ENCODE data around the gene C16orf78. TPM values are rescaled to one million over a fixed set of nuclear protein-coding genes. Genes with fewer than 3 reads are reported as not detected.

Gene C16orf78
- total and polyA plus RNA-seq, 2 of the 4 experiments (the other 2 are of a cell fraction) = not detected

DNA sequence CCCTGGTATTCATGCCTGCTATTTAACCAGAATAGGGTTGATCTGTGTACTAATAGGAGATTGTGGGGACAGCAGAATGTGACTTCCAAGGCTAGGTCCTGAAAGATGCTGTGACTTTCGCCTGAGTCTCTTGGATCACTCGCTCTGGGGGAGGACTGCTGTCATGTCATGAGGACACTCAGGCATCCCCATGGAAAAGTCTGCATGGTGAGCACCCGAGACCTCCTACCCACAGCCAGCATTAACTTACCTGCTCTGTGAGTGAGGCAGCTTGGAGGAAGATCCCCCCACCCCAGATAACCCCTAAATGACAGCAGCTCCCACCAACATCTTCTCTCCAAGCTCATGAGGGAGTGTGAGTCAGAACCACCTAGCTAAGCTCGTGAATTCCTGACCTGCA lies 30.3 kb upstream of the C16orf78 start:
- Histone ChIP-seq H4K91ac (ENCODE audit: insufficient read depth, low read depth, low read length) (no peak overlapping the region), H4K20me1 (ENCODE audit: insufficient read depth, low read length) (no peaks in the 10 kb centered on the region), H2BK15ac (ENCODE audit: low read depth, low read length) (no peak overlapping the region), H2AK5ac (ENCODE audit: low read depth, low read length) (no peak overlapping the region), H3K79me1 (ENCODE audit: low read depth in 1 of 2, low read length in 2 of 2) (no peaks in the 10 kb centered on the region), H3K9ac (ENCODE audit: low read depth, low read length) (no peak overlapping the region), H2BK5ac (ENCODE audit: low read depth, low read length, poor library complexity, severe bottlenecking) (no peak overlapping the region), H3K27ac (ENCODE audit: insufficient read depth, low read length) (no peak overlapping the region), H3K18ac (ENCODE audit: low read depth, low read length) (no peak overlapping the region), H3K36me3 (ENCODE audit: control insufficient read depth, insufficient read depth, low read length) (no peaks in the 10 kb centered on the region), H3K14ac (replicated peaks; ENCODE audit: low read depth, low read length) (no peak overlapping the region), H3K27me3 (ENCODE audit: control insufficient read depth, insufficient read depth, low read length) (no peaks in the 10 kb centered on the region), H4K5ac (ENCODE audit: low read depth, low read length) (no peak overlapping the region), H2AK9ac (replicated peaks; ENCODE audit: low read depth, low read length, poor library complexity) (no peak overlapping the region), H2BK20ac (ENCODE audit: low read depth, low read length) (no peak overlapping the region), H4K8ac (ENCODE audit: low read depth in 2 of 2, low read length in 2 of 2) (no peak overlapping the region), H3K23ac (ENCODE audit: low read depth, low read length) (no peak overlapping the region), H2BK120ac (ENCODE audit: low read depth, low read length) (no peak overlapping the region), H3K56ac (ENCODE audit: extremely low read depth, insufficient read depth, low read length) (no peak overlapping the region), H3K4me1 (ENCODE audit: control insufficient read depth, insufficient read depth, low read length) (no peaks in the 10 kb centered on the region), H3K4ac (ENCODE audit: low read depth, low read length) (no peak overlapping the region), H3K9me1 (ENCODE audit: insufficient read depth, low read length) (no peaks in the 10 kb centered on the region), H3K4me2 (ENCODE audit: low read depth, low read length) (no peak overlapping the region), H3K4me3 (ENCODE audit: insufficient read depth, low read depth, low read length) (no peak overlapping the region), H3K9me3 (ENCODE audit: control insufficient read depth, insufficient read depth, low read length) (no peaks in the 10 kb centered on the region), H2AFZ (replicated peaks; ENCODE audit: low read length, poor library complexity) (no peak overlapping the region)
- ChIA-PET POLR2A (ENCODE audit: unreplicated experiment) (no interaction called here), CTCF (no interaction called here)
- no peak for ATAC-seq (ENCODE audit: low read depth)
- intact Hi-C loops (cut with micrococcal nuclease) (no loop called here), dilution Hi-C loops (cut with HindIII; ENCODE audit: low sequenced_read_pairs, unreplicated experiment) (no loop called here), in situ Hi-C loops (cut with MboI; ENCODE audit: low sequenced_read_pairs) (loop anchor here (5.0 kb wide), 1 partner anchor 656 kb away; no protein-coding TSS in a partner anchor)
- TF ChIP-seq MAZ (IDR thresholded peaks at IDR 0.05; ENCODE audit: borderline replicate concordance, low read depth, low read length) = no peak
- TF ChIP-seq, protein P1, sequence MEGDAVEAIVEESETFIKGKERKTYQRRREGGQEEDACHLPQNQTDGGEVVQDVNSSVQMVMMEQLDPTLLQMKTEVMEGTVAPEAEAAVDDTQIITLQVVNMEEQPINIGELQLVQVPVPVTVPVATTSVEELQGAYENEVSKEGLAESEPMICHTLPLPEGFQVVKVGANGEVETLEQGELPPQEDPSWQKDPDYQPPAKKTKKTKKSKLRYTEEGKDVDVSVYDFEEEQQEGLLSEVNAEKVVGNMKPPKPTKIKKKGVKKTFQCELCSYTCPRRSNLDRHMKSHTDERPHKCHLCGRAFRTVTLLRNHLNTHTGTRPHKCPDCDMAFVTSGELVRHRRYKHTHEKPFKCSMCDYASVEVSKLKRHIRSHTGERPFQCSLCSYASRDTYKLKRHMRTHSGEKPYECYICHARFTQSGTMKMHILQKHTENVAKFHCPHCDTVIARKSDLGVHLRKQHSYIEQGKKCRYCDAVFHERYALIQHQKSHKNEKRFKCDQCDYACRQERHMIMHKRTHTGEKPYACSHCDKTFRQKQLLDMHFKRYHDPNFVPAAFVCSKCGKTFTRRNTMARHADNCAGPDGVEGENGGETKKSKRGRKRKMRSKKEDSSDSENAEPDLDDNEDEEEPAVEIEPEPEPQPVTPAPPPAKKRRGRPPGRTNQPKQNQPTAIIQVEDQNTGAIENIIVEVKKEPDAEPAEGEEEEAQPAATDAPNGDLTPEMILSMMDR (conservative IDR thresholded peaks at IDR 0.05; ENCODE audit: low read depth, low read length) = no peak
- TF ChIP-seq MAFK (IDR thresholded peaks at IDR 0.05; ENCODE audit: low read depth, low read length) = no peak
- TF ChIP-seq MXI1 (IDR thresholded peaks at IDR 0.05; ENCODE audit: borderline replicate concordance, low read depth, low read length) = no peak
- TF ChIP-seq, protein P2, sequence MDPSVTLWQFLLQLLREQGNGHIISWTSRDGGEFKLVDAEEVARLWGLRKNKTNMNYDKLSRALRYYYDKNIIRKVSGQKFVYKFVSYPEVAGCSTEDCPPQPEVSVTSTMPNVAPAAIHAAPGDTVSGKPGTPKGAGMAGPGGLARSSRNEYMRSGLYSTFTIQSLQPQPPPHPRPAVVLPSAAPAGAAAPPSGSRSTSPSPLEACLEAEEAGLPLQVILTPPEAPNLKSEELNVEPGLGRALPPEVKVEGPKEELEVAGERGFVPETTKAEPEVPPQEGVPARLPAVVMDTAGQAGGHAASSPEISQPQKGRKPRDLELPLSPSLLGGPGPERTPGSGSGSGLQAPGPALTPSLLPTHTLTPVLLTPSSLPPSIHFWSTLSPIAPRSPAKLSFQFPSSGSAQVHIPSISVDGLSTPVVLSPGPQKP (IDR thresholded peaks at IDR 0.05; ENCODE audit: borderline replicate concordance, low read depth, low read length) = no peak
- no peak for TF ChIP-seq RAD21 (IDR thresholded peaks at IDR 0.05; ENCODE audit: low read length)
- no peak for TF ChIP-seq CHD1 (IDR thresholded peaks at IDR 0.05; ENCODE audit: low read depth, low read length)
- no peak for TF ChIP-seq RFX5 (IDR thresholded peaks at IDR 0.05; ENCODE audit: low read depth, low read length)
- TF ChIP-seq CEBPB (IDR thresholded peaks at IDR 0.05; ENCODE audit: low read depth, low read length) = no peak
- no peak for TF ChIP-seq NFE2L2 (IDR thresholded peaks at IDR 0.05; ENCODE audit: low read depth, low read length)
- TF ChIP-seq POLR2A (IDR thresholded peaks at IDR 0.05; ENCODE audit: low read depth, low read length) = no peak
- TF ChIP-seq SMC3 (IDR thresholded peaks at IDR 0.05; ENCODE audit: low read depth, low read length) = no peak
- no peak for TF ChIP-seq BHLHE40 (IDR thresholded peaks at IDR 0.05; ENCODE audit: low read depth, low read length)
- no peak for TF ChIP-seq RCOR1 (IDR thresholded peaks at IDR 0.05; ENCODE audit: insufficient replicate concordance, low read length)
- TF ChIP-seq FOS (IDR thresholded peaks at IDR 0.05; ENCODE audit: low read depth, low read length) = no peak
- TF ChIP-seq, protein P3, sequence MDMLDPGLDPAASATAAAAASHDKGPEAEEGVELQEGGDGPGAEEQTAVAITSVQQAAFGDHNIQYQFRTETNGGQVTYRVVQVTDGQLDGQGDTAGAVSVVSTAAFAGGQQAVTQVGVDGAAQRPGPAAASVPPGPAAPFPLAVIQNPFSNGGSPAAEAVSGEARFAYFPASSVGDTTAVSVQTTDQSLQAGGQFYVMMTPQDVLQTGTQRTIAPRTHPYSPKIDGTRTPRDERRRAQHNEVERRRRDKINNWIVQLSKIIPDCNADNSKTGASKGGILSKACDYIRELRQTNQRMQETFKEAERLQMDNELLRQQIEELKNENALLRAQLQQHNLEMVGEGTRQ (IDR thresholded peaks at IDR 0.05; ENCODE audit: low read depth, low read length) = no peak
- no CpG with 5 or more reads among the region's 4 CpGs for WGBS, 2 experiments (ENCODE audit: extremely low coverage in 2 of 2, insufficient read length in 1 of 2)
- DNase-seq = no peak
- BruUV-seq (replicated peaks) = no TSS peak
